ENCODE data around the gene CD209.

CD209 gene

GRCh38 chr19:7784856-7785255 lies 37.5 kb upstream of the CD209 start:
- H3K23ac ChIP-seq (ENCODE audit: low read length), result no peak overlapping the region
- no peak overlapping the region for H3K56ac ChIP-seq (ENCODE audit: low read length)
- H3K4me2 ChIP-seq (ENCODE audit: low read length), result no peak overlapping the region
- H3K18ac ChIP-seq (ENCODE audit: low read length), result no peak overlapping the region
- no peak overlapping the region for H2AK5ac ChIP-seq (ENCODE audit: low read length)
- H3K36me3 ChIP-seq (ENCODE audit: control insufficient read depth, insufficient read depth, low read length), result no peaks in the 10 kb centered on the region
- no peak overlapping the region for H4K5ac ChIP-seq (ENCODE audit: low read length)
- H2BK15ac ChIP-seq (replicated peaks; ENCODE audit: low read depth), result no peak overlapping the region
- H3K79me2 ChIP-seq (ENCODE audit: control insufficient read depth, insufficient read depth, low read length), result no peaks in the 10 kb centered on the region
- H3K27me3 ChIP-seq (ENCODE audit: insufficient read depth, low read length, poor library complexity), result peaks cover 20% of the 10 kb centered on the region
- no peak overlapping the region for H3K9ac ChIP-seq (ENCODE audit: low read length)
- H2BK5ac ChIP-seq (ENCODE audit: low read length), result no peak overlapping the region
- no peaks in the 10 kb centered on the region for H3K79me1 ChIP-seq (ENCODE audit: low read length)
- no peak overlapping the region for H2BK120ac ChIP-seq (ENCODE audit: low read depth, low read length)
- no peak overlapping the region for H3K27ac ChIP-seq (ENCODE audit: low read depth, low read length)
- H3K4me1 ChIP-seq (ENCODE audit: control insufficient read depth, low read depth, low read length), result no peaks in the 10 kb centered on the region
- DNase-seq, result no peak
- H4K8ac ChIP-seq (ENCODE audit: low read depth, low read length), result no peak overlapping the region
- H3K4ac ChIP-seq (ENCODE audit: low read depth, low read length), result no peak overlapping the region
- no peak overlapping the region for H3K4me3 ChIP-seq (ENCODE audit: low read length)

GRCh38 chr19:7783991-7784423 lies 36.7 kb upstream of the CD209 start:
- no peaks in the 10 kb centered on the region for H3K4me1 ChIP-seq (ENCODE audit: control insufficient read depth, low read depth, low read length)
- H3K4me3 ChIP-seq (ENCODE audit: low read length), result no peak overlapping the region
- H2BK5ac ChIP-seq (ENCODE audit: low read length), result no peak overlapping the region
- peak; percentile 32 for DNase-seq
- no peaks in the 10 kb centered on the region for H3K79me1 ChIP-seq (ENCODE audit: low read length)
- no peak overlapping the region for H3K18ac ChIP-seq (ENCODE audit: low read length)
- no peak overlapping the region for H3K4me2 ChIP-seq (ENCODE audit: low read length)
- no peaks in the 10 kb centered on the region for H3K79me2 ChIP-seq (ENCODE audit: control insufficient read depth, insufficient read depth, low read length)
- no peak overlapping the region for H2BK120ac ChIP-seq (ENCODE audit: low read depth, low read length)
- H4K8ac ChIP-seq (ENCODE audit: low read depth, low read length), result no peak overlapping the region
- no peak overlapping the region for H4K5ac ChIP-seq (ENCODE audit: low read length)
- no CpG with 5 or more reads among the region's 8 CpGs for WGBS (ENCODE audit: extremely low coverage, insufficient coverage, low lambda C conversion rate)
- H2AK5ac ChIP-seq (ENCODE audit: low read length), result no peak overlapping the region
- peaks cover 13% of the 10 kb centered on the region for H3K27me3 ChIP-seq (ENCODE audit: insufficient read depth, low read length, poor library complexity)
- no peak overlapping the region for H3K4ac ChIP-seq (ENCODE audit: low read depth, low read length)
- no peak overlapping the region for H3K56ac ChIP-seq (ENCODE audit: low read length)
- no peak overlapping the region for H2BK15ac ChIP-seq (replicated peaks; ENCODE audit: low read depth)
- no peak overlapping the region for H3K27ac ChIP-seq (ENCODE audit: low read depth, low read length)
- no peaks in the 10 kb centered on the region for H3K36me3 ChIP-seq (ENCODE audit: control insufficient read depth, insufficient read depth, low read length)
- no peak overlapping the region for H3K9ac ChIP-seq (ENCODE audit: low read length)
- H3K23ac ChIP-seq (ENCODE audit: low read length), result no peak overlapping the region

- H3K4ac ChIP-seq (ENCODE audit: low read depth, low read length), result no peak overlapping the region
Measured at GRCh38 chr19:7781157-7781556, 33.8 kb upstream of the CD209 start.

GRCh38 chr19:7779631-7780486 lies 32.5 kb upstream of the CD209 start:
- no CpG with 5 or more reads among the region's 26 CpGs for WGBS (ENCODE audit: extremely low coverage, insufficient coverage, low lambda C conversion rate)
- Histone ChIP-seq H2BK5ac (ENCODE audit: low read length) (no peak overlapping the region), H2AK5ac (ENCODE audit: low read length) (no peak overlapping the region), H2BK120ac (ENCODE audit: low read depth, low read length) (no peak overlapping the region), H3K9ac (ENCODE audit: low read length) (no peak overlapping the region), H4K5ac (ENCODE audit: low read length) (no peak overlapping the region), H3K4me1 (ENCODE audit: control insufficient read depth, low read depth, low read length) (no peaks in the 10 kb centered on the region), H3K4me3 (ENCODE audit: low read length) (no peak overlapping the region), H3K79me1 (ENCODE audit: low read length) (no peaks in the 10 kb centered on the region), H3K56ac (ENCODE audit: low read length) (no peak overlapping the region), H3K4me2 (ENCODE audit: low read length) (no peak overlapping the region), H3K27me3 (ENCODE audit: insufficient read depth, low read length, poor library complexity) (no peaks in the 10 kb centered on the region), H3K36me3 (ENCODE audit: control insufficient read depth, insufficient read depth, low read length) (no peaks in the 10 kb centered on the region), H4K8ac (ENCODE audit: low read depth, low read length) (no peak overlapping the region), H3K79me2 (ENCODE audit: control insufficient read depth, insufficient read depth, low read length) (no peaks in the 10 kb centered on the region), H3K23ac (ENCODE audit: low read length) (no peak overlapping the region), H3K27ac (ENCODE audit: low read depth, low read length) (no peak overlapping the region), H2BK15ac (replicated peaks; ENCODE audit: low read depth) (no peak overlapping the region), H3K4ac (ENCODE audit: low read depth, low read length) (no peak overlapping the region), H3K18ac (ENCODE audit: low read length) (no peak overlapping the region)
- no peak for DNase-seq

More at GRCh38 chr19:7781157-7781556, 33.8 kb upstream of the CD209 start:
- H3K4me2 ChIP-seq (ENCODE audit: low read length), result no peak overlapping the region
- no peak overlapping the region for H3K4me3 ChIP-seq (ENCODE audit: low read length)
- no peak overlapping the region for H4K8ac ChIP-seq (ENCODE audit: low read depth, low read length)
- H3K79me1 ChIP-seq (ENCODE audit: low read length), result no peaks in the 10 kb centered on the region
- no peak overlapping the region for H2BK120ac ChIP-seq (ENCODE audit: low read depth, low read length)
- H4K5ac ChIP-seq (ENCODE audit: low read length), result no peak overlapping the region
- no peak overlapping the region for H3K18ac ChIP-seq (ENCODE audit: low read length)
- no peaks in the 10 kb centered on the region for H3K36me3 ChIP-seq (ENCODE audit: control insufficient read depth, insufficient read depth, low read length)
- no peak overlapping the region for H3K56ac ChIP-seq (ENCODE audit: low read length)
- no peak overlapping the region for H3K27ac ChIP-seq (ENCODE audit: low read depth, low read length)
- no peak overlapping the region for H3K9ac ChIP-seq (ENCODE audit: low read length)
- no peak for DNase-seq
- H3K4me1 ChIP-seq (ENCODE audit: control insufficient read depth, low read depth, low read length), result no peaks in the 10 kb centered on the region
- H3K79me2 ChIP-seq (ENCODE audit: control insufficient read depth, insufficient read depth, low read length), result no peaks in the 10 kb centered on the region
- no peaks in the 10 kb centered on the region for H3K27me3 ChIP-seq (ENCODE audit: insufficient read depth, low read length, poor library complexity)
- no peak overlapping the region for H2BK5ac ChIP-seq (ENCODE audit: low read length)
- WGBS (ENCODE audit: extremely low coverage, insufficient coverage, low lambda C conversion rate), result no CpG with 5 or more reads among the region's 12 CpGs
- H3K23ac ChIP-seq (ENCODE audit: low read length), result no peak overlapping the region
- H2BK15ac ChIP-seq (replicated peaks; ENCODE audit: low read depth), result no peak overlapping the region
- no peak overlapping the region for H2AK5ac ChIP-seq (ENCODE audit: low read length)

- Histone ChIP-seq H3K27me3 (ENCODE audit: insufficient read depth, low read length, poor library complexity) (no peaks in the 10 kb centered on the region), H3K79me1 (ENCODE audit: low read length) (no peaks in the 10 kb centered on the region), H3K79me2 (ENCODE audit: control insufficient read depth, insufficient read depth, low read length) (no peaks in the 10 kb centered on the region), H3K36me3 (ENCODE audit: control insufficient read depth, insufficient read depth, low read length) (no peaks in the 10 kb centered on the region), H2BK5ac (ENCODE audit: low read length) (no peak overlapping the region), H3K9ac (ENCODE audit: low read length) (no peak overlapping the region), H3K4me3 (ENCODE audit: low read length) (no peak overlapping the region), H2AK5ac (ENCODE audit: low read length) (no peak overlapping the region), H3K4me2 (ENCODE audit: low read length) (no peak overlapping the region), H3K4me1 (ENCODE audit: control insufficient read depth, low read depth, low read length) (no peaks in the 10 kb centered on the region), H3K4ac (ENCODE audit: low read depth, low read length) (no peak overlapping the region), H3K27ac (ENCODE audit: low read depth, low read length) (no peak overlapping the region), H4K8ac (ENCODE audit: low read depth, low read length) (no peak overlapping the region), H4K5ac (ENCODE audit: low read length) (no peak overlapping the region), H3K56ac (ENCODE audit: low read length) (no peak overlapping the region), H3K23ac (ENCODE audit: low read length) (no peak overlapping the region), H2BK120ac (ENCODE audit: low read depth, low read length) (no peak overlapping the region), H3K18ac (ENCODE audit: low read length) (no peak overlapping the region), H2BK15ac (replicated peaks; ENCODE audit: low read depth) (no peak overlapping the region)
- WGBS (ENCODE audit: extremely low coverage, insufficient coverage, low lambda C conversion rate), result no CpG with 5 or more reads among the region's 5 CpGs
- no peak for DNase-seq
Measured at GRCh38 chr19:7778081-7778480, 30.7 kb upstream of the CD209 start.

- no peaks in the 10 kb centered on the region for H3K36me3 ChIP-seq (ENCODE audit: control insufficient read depth, insufficient read depth, low read length)
- no peaks in the 10 kb centered on the region for H3K27me3 ChIP-seq (ENCODE audit: insufficient read depth, low read length, poor library complexity)
- no peak overlapping the region for H3K4me3 ChIP-seq (ENCODE audit: low read length)
- no peak overlapping the region for H3K4me2 ChIP-seq (ENCODE audit: low read length)
- no peaks in the 10 kb centered on the region for H3K4me1 ChIP-seq (ENCODE audit: control insufficient read depth, low read depth, low read length)
- no peaks in the 10 kb centered on the region for H3K79me2 ChIP-seq (ENCODE audit: control insufficient read depth, insufficient read depth, low read length)
- no peak for DNase-seq
- H2BK5ac ChIP-seq (ENCODE audit: low read length), result no peak overlapping the region
- WGBS (ENCODE audit: extremely low coverage, insufficient coverage, low lambda C conversion rate), result no CpG with 5 or more reads among the region's 9 CpGs
- no peak overlapping the region for H4K8ac ChIP-seq (ENCODE audit: low read depth, low read length)
- H3K18ac ChIP-seq (ENCODE audit: low read length), result no peak overlapping the region
- no peak overlapping the region for H3K56ac ChIP-seq (ENCODE audit: low read length)
- no peak overlapping the region for H4K5ac ChIP-seq (ENCODE audit: low read length)
- no peak overlapping the region for H3K9ac ChIP-seq (ENCODE audit: low read length)
- H2BK120ac ChIP-seq (ENCODE audit: low read depth, low read length), result no peak overlapping the region
- H3K4ac ChIP-seq (ENCODE audit: low read depth, low read length), result no peak overlapping the region
- H2AK5ac ChIP-seq (ENCODE audit: low read length), result no peak overlapping the region
- H3K23ac ChIP-seq (ENCODE audit: low read length), result no peak overlapping the region
- H2BK15ac ChIP-seq (replicated peaks; ENCODE audit: low read depth), result no peak overlapping the region
- no peaks in the 10 kb centered on the region for H3K79me1 ChIP-seq (ENCODE audit: low read length)
- H3K27ac ChIP-seq (ENCODE audit: low read depth, low read length), result no peak overlapping the region
Measured at GRCh38 chr19:7775761-7776160, 28.4 kb upstream of the CD209 start.
